Measurements from ENCODE around the gene FRMD4A.

DNA sequence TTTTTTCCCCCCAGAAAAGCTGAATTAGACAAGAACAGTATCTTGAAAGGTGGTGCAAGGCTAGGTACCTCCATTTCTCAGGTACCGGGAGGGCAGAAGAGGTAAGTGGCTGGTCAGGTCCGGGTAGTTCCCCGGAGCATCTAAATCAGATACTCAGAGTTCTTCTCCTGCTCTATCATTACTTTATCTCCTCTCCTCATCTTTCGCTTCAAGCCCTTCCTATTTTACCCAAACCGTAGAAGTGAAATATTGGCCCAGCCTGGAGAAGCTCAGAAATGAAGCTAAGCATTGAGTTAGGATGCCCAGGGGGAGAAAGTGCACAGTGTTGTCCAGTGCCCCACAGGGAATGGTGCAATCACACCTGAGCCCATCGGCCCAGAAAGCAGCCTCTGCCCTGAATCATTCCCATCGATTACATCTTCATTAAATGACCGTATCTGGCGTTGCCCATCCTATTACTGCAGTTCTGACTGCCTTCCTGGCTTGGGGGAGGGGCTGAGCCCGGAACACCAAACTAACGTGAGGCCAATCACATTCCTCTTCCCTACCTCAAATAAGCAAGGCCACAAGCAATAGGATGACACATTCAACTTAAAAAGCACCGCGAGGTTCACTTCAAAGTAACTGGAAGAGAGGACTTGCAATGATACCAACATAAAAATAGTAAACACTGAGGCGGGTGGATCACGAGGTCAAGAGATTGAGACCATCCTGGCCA, 627.5 kb downstream of the FRMD4A start:
- TF ChIP-seq, protein P1, sequence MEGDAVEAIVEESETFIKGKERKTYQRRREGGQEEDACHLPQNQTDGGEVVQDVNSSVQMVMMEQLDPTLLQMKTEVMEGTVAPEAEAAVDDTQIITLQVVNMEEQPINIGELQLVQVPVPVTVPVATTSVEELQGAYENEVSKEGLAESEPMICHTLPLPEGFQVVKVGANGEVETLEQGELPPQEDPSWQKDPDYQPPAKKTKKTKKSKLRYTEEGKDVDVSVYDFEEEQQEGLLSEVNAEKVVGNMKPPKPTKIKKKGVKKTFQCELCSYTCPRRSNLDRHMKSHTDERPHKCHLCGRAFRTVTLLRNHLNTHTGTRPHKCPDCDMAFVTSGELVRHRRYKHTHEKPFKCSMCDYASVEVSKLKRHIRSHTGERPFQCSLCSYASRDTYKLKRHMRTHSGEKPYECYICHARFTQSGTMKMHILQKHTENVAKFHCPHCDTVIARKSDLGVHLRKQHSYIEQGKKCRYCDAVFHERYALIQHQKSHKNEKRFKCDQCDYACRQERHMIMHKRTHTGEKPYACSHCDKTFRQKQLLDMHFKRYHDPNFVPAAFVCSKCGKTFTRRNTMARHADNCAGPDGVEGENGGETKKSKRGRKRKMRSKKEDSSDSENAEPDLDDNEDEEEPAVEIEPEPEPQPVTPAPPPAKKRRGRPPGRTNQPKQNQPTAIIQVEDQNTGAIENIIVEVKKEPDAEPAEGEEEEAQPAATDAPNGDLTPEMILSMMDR (conservative IDR thresholded peaks at IDR 0.05): no peak
- TF ChIP-seq EZH2 (IDR thresholded peaks at IDR 0.05; ENCODE audit: low read depth): no peak
